ENCODE data around the gene UQCR10.
A peak's percentile ranks its signal among the peaks of the same experiment; 100 is the strongest.

UQCR10 gene

DNA sequence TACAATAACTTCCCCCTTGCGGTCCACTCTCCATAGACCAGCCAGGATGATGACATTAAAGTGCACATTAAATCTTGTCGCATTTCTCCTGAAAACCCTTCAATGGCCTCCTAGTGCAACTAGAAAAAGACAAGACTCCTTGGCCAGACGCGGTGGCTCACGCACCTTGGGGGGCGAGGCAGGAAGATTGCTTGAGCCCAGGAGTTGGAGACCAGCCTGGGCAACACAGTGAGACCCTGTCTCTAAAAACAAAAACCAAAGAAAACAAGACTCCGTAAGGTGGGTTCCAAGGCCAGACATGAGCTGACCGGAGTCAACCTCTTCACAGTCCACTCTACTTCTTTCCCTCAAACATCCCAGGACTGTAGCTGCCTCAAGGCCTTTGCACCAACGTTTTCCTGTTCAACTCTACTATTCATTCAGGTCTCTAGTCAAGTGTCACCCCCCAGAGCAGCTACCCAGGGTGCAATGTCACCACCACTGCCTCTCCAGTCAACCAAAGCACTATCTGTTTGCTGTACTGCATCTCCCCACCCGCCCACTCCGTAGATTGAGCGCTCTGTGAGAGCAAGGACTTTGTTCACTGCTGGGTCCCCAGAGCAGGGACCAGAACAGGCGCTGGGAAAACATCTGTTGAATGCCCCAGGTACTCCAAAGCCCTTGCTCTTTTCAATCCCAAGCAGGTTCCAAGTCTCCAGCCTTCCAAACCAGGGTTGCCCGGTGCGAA is 1.1 kb upstream of the UQCR10 start:
- no peak for DNase-seq (ENCODE audit: low read depth)

DNA sequence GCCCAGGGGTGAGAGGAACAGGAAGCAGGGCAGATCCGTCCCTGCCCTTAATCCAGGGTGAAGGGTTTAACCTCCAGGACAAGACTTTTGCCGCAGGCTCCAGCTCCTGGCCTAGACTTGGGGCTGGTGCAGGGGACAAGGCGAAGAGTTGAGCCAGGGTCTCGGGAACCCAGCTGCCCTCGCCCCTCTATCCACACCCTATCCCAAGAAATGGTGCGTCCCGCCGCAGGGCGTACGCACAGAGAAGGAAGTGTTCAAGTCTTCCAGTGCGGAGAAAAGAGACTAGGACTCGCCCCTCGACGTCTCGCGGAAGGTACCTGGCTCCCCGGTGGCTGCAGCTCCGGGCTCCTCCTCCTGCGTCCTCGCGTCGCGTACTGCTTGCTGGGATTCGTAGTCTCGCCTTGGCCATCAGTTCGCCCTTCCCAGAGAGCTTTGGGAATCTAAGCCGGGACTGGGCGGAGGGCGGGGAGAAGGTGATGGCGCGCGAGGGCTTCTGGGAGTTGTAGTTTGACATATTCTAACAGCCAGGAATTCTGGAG is 468 bp upstream of the UQCR10 start, which contains the start of gene ZMAT5:
Gene ZMAT5 (minus strand): TSS at position 376 of the 539 bp plus-strand sequence. CDS start 18,463 bp downstream, outside the sequence.
- peak; percentile 91 for DNase-seq (ENCODE audit: low read depth)

DNA sequence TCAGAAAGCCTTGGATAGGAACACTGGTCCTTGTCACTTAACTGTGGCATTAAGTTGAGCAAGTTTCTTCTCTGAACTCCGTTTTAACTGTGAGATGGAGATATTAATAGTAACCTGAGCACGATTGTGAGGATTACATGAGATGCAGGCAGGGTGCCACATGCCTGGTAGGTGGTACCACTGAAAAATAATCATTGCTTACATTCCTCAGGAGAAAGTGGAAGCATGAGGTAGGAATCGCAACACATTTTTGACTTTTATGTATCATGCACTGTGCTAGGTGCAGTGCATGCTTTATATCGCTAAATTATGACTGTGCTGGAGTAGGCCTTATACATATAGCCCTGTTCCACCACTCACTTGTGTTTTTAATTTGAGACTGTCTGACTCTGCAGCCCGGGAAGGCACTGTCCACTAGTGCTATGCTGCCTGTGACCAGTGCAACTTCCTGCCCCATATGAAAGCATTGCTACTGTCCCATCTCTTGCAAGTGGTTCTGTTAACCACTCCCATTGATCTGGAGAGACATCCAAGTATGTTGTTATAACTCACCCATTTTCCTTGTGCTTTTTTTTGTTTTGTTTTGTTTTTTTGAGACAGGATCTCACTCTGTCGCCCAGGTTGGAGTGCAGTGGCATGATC is 1.0 kb downstream of the UQCR10 start:
- DNase-seq (ENCODE audit: low read depth) = no peak

DNA sequence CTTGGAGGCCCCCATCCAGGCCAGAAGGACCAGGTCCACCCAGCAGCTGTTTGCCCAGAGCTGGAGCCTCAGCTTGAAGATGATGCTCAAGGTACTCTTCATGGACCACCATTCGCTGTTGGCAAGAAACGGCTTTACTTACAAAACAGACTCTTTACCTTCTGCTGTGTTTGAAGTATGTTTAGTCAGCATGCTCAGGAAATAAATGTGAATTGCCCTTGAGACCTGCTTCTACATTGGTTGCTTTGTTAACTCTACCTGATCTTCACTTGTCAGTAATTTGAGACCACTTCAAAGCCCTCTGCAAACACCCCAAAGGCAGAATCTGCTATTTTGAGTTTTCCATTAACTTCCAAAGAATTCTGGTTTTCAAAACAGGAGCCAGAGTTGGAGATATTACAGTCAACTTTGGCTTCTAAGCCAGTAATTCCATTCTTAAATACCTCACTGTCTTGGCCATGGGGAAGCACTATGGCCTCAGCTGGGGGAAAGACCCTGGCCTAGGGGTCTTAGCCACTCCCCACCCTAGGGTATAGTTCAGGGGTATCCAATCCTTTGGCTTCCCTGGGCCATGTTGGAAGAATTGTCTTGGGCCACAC is 2.7 kb downstream of the UQCR10 start:
- no peak for DNase-seq (ENCODE audit: low read depth)

DNA sequence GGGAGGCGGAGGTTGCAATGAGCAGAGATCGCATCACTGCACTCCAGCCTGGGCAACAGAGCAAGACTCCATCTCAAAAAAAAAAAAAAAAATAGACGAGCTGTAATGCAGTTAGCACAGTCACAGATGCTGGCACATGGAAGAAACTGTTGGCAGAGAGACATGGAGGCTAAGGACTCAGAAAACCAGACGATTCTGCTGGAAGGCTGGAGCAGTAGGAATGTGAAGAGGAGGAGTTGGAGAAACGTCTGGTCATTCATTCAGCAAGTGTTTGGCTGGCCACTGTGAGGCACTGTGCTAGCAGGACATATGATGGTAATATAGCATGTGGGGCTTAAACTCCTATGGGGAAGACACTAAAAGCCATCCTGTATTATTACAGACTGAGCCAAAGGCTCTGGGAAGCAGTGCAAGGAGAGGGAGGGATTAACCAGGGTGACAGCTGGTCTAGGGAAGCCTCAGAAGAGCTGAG is 5.0 kb downstream of the UQCR10 start:
- no peak for DNase-seq (ENCODE audit: low read depth)

DNA sequence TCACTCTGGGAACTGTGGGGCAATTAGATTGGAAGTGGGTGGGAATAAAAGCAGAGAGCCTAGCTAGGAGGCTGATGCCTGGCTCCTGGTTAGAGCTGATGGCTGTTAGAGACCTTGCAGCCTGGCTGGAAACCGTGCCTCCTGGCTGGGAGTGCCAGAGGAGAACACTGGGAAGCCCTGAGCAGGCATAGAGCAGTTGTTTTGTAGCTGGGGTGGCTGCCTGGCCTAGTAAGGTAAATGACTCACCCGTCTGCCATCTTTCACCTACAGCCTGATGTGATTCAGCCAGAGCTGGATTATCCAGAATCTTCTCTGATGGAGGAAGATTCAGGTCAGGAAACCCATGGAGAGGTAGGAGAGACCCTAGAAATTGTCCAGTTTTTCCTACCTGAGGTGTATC is 6.1 kb downstream of the UQCR10 start:
- DNase-seq (ENCODE audit: low read depth) = no peak

DNA sequence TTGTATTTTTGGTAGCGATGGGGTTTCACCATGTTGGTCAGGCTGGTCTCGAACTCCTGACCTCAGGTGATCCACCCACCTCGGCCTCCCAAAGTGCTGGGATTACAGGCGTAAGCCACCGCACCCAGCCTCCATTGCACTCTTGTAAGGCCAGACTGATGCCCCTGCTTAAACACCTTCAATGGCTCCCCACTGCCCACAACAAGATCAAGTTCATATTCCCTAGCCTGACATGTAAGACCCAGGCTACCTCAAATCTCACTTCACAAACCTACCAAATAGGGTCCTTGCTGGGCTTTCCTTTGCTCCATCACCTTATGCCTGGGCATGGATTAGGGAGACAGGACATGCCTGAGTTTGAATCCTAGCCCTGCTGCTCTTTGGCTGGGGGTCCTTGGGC is 13.1 kb downstream of the UQCR10 start:
- no peak for DNase-seq (ENCODE audit: low read depth)

DNA sequence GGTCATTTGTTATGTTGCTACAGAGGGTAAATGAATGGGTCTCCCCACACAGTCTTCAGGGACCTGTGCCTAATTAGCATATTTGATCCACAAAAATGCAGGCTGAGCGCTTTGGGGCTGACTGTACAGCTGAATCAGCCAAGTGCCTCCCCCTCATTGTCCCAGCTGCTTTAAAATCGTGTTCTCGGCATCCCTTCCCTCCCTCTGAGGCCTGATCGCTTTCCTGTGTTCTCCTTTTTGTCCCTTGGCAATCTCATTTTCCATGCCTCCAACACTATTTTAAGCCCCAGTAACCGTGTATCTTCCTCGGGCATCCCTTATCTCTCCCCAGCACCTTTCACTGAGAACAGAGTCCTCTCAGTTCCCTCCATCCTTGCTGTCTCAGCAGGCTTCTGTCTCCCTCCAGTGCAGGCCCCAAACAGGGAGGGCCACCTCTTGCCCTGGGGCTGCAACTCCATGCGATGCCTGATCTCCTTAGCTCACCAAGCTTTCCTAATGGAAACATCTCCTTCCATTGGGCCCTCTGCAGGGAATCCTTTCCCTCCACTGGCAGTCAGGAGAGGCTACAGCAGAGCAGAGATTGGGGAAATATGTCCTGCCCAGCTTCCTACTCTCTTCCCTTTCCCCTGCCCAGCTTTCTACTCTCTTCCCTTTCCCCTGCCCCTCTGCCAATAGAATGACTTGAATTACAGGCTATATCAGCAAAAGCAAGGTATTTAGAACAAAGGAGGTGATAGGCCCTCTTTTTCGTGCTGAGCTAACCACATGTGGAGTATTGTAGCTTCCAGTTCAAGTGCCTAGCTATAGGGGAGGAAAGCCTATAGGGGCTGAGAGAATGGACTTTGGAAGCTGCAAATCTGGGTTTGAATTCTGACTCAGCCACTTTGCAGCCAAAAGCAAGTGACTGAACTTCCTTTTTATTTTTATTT is 13.8 kb downstream of the UQCR10 start:
- DNase-seq (ENCODE audit: low read depth) = peak; percentile 78

DNA sequence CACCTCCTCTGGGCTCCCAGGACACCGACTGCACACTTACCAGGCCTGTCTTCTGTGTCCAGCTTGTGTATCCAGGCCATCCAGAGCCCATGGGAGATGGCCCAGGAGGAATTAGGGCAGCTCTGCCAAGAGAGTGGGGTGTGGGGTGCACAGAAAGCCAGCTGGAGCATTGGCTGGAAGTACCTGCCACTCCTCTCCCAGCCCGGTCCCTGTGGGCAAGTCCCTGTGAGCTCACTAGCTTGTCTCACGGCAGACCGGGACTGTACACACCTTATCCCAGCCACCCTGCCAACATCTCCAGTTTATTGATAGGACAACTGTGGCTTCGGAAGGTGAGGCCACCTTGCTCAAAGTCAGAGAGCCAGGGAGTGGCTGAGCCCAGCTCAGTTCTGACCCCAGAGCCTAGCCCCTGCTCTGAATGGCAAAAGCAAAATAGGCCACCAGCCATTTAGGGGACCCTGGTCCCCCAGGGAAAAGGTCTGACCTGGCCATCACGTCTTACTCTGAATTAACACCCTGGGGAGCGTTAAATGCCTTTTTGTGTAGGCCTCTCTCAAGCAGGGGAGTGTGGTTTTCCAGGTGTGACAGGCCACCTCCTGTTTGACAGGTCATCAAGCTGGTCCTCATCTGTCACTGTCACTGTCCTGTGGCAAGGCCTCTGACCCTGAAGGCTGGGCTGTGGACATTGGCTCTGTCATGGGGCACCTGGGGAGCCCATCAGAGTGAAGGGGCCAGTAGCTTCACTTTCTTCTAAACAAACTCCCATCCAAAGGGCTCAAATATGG is 15.1 kb downstream of the UQCR10 start:
- DNase-seq (ENCODE audit: low read depth) = no peak

DNA sequence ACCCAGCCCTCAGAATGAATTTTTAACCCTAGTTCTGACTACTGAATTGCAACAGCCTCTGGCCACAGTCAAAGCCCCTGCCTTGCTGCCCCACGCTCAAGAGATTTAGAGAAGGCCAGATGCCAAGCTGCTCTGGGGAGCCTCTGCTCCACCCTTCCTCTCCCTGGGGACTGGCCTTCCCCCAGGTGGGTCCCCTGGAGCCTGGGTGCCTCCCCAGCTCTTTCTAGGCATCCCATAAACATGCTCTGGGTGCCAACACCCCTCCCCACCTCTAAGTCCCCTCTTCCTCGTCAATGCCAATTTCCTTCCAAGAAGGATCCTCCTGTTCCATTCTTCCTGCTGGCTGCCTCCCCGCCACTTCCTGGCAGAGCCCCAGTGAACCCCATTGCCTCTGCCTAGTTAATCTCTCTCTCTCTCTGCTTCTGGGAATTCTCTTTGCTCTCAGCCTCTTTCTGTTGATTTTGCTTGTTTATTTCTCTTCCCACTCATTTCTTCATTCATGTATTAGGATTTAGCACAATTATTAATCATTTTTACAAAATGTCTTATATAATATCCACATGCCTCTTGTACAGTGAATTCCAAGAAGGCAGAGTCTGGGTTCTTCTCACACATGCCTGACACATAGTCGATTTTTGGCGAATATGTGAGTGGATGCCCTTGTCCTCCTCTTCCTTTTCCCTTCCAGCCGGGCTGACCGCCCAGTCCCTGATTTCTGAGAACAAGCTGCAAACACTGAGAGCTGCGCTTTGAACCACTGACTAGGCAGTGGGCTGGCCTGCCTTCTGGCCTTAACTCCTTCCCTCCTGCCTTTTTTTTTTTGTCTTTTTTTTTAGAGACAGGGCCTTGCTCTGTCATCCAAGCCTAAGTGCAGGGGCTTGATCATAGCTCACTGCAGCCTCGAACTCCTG is 17.5 kb downstream of the UQCR10 start:
- DNase-seq (ENCODE audit: low read depth) = no peak

DNA sequence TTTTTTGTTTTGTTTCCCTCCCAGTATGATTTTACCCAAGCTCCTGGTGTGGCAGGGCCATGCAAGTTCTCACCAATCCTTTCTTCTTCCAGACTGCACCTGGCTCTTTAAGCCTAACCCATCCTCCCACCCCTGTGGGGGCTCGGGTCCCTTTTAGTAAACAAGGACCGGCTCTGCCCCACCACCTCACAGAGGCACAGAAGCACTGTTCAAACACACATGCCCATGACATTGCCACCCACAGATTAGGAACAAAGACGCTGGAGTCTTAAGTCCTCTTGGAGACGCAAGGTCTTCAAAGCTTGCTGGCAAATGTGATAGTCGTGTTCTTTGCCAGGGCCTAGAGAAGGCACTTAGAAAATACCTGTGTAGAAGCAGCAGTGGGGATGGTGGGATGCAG is 18.9 kb downstream of the UQCR10 start:
- no peak for DNase-seq (ENCODE audit: low read depth)

DNA sequence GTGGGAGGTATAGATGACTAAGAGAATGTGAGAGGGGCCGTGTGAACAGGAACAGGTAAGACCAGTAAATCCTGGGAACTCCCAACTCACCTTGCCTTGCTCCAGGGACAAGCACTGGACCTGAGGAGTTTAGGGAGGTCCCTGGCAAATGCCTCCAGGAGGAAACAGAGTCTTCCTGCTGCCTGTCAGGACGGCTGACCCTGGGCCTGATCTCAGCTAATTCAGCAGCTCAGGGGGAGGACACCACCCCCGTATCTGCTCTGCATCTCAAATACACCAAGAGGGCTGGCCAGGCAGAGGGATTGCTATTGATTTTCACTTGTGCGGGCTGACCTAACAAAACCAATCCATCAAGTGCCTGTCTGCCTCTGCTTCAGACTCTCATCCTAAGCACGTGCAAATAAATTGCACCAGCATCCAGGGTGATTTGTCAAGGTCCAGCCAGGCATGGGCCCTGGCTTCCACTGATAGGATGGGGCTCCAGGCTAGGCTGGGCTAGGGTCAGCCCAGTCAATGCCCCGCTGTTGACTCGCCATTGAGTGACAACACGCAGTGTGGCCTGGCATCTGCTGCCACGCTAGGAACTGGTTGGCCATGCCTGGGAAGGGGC is 20.3 kb downstream of the UQCR10 start:
- no peak for DNase-seq (ENCODE audit: low read depth)

DNA sequence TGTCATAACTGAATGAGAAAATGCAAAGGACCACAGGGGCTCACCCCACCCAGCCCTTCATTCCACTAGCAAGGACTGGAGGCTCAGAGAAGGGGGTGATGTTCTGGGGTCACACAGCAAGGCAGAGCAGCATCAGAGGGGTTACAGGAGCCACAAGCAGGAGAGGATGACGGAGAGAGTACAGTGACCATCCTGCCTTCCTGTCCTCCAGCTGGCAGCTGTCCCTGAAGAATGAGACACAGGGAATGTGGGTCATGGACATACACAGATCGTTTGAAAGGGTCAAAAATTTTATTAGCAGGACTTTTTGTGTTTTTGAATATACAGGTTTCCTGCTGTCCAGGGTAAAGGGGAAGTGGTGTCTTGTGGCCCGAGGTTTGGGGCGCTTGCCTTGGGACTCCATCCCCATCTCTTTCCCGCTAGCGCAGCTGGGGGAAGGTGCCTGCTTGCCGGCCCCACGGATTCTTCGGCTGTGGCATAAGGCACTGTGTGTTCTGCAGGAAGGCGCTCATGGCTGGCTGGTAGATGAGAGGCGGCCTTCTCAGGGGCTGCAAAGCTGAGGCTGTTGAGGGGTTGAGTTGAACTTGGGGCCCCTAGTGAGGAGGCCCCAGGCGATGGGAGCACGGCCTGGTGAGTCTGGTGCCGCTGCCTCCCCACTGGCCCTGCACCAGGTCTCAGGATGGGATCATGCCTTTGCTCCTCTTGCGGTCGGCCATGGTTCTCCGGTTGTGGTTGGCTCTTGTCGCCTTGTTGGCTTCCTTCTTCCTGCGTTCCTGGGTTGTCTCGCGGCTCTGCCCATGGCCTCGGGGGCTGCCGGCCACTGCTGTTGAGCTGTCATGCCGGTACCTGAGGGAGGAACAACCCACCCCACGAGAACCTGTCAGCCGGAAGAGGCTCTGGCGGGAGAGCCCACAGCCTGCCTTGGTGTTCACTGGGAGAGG is 21.4 kb downstream of the UQCR10 start:
- DNase-seq (ENCODE audit: low read depth) = no peak

DNA sequence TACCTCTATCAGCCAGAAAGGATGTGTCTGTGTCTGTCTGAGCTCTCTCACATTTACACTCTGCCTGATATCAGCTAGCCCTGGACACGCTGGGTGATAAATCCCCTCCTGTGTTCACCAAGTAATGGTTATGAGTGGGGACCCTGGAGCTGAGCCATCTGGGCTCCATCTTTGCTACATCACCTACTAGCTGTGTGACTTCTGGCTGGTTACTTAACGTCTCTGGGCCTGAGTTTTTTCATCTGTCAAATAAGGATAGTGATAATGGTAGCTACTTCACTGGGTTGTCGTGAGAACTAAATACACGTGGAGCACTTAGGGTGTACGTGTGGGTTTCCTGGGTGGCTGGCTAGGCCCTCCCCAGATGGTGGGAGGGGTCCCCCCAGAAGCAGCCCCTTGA is 22.9 kb downstream of the UQCR10 start:
- no peak for DNase-seq (ENCODE audit: low read depth)

DNA sequence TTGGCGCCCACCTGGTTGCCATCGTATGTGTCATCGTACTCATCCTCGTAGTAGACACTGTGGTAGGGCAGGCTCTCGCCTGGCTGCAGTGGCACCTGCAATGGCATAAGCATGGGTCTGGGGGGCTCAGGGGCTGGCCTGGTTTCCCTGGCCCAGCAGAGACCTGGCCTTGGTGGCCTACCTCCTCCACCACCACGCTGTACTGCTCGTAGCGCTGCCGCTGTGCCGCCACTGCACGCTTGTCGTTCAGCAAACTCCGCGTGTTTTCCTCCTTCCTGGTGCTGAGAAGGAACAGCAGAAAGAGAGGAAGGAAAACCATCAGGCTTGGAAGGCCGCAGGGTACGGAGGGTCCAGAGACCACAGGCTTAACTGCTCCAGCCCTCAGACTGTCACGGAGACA is 26.2 kb downstream of the UQCR10 start:
- DNase-seq (ENCODE audit: low read depth) = no peak

DNA sequence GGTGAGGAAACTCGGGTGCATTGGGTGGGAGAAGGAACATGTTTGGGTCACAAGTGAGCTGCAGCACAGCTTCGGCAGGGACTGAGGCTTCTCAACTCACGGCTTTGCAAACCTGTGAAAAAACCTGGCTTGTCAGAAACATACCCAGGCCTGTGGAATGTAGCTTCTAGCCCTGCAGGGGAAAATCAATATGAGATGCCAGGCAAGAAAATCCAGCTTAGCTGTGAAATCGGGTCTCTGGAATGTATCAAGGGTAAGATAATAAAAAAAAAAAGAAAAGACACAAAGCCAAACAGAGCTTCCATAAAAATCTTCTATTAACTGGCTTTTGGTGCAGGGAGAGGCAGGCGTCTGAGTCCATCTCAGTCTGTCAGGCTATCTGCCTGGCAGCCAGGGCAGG is 28.5 kb downstream of the UQCR10 start:
- no peak for DNase-seq (ENCODE audit: low read depth)

DNA sequence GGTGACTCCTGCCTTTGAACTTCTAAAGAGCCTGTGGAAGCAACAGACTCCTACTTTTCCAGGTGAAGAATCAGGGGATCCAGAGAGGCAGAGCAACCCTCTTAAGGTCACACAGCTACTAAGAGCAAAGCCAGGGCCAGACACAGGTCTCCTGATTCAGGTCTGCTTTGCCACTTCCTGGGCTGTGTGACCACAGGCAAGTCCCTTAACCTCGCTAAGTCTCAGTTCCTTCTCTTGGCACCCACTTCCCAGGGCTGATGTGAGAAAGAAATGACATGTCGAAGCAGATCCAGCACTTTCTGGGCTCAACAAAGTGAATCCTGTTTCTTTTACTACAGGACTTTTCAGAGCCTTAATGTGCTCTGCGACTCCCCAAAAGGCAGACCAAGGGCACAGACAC is 30.2 kb downstream of the UQCR10 start:
- no peak for DNase-seq (ENCODE audit: low read depth)

DNA sequence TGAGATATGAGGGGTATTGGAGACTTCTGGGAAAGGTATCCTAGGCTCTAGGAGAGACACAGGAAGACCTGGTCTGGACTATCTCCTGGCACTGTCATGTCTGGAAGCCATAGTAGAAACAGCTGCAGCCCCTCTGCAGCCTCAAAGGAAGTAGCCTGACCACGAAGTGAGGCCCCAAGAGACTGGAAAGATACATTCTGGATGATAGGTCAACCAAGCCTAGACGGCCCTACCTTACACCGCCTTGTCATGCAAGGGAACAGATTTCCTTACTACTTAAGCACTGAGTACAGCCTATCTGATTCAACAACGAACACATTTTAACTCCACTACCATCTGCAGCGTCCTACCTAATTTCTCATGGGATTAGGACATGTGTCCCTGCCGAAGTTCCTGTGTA is 31.1 kb downstream of the UQCR10 start:
- no peak for DNase-seq (ENCODE audit: low read depth)

Measured in non-pigmented ciliary epithelial cell (primary cell).